Lower leg skin (tissue), 3 donors: ENCODE data around the gene ACTC1.

Experiments used
- POLR2A ChIP-seq, 2 donors: fragments of 450-650 bp; IDR thresholded peaks; one replicate each; pipeline ENCODE4 v1.6.1; 2016 to 2017; ENCODE audit warnings: antibody characterized with exemption in 2 of 2, mild to moderate bottlenecking in 1 of 2, moderate library complexity in 1 of 2
- TF ChIP-seq, protein P1 (sequence below), 3 donors: fragments of 450-650 bp; IDR thresholded peaks; one replicate each; pipeline ENCODE4 v1.5.1; 2016; ENCODE audit warnings: antibody characterized with exemption in 3 of 3, mild to moderate bottlenecking in 3 of 3, moderate library complexity in 2 of 3

DNA sequence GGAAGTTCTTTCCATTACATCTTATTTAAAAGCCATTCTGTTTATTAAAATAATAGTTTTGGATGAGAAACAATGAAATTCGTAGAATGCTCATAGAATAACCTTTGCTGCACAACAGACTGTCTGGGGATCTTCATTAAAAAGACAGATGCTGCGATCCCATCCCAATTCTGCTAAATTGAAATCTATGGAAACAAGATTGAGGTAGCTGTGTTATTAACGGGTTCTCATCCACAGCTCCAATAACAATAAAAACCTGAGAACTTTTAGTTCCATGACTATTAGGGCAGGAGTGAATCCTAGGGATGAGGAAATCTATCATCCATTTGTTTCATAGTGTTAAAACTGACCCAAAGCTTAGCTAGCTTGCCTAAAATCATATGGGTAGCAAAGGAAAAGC lies 38.1 kb downstream of the ACTC1 start:
- no peak for TF ChIP-seq POLR2A (IDR thresholded peaks at IDR 0.05)
- TF ChIP-seq, protein P1, sequence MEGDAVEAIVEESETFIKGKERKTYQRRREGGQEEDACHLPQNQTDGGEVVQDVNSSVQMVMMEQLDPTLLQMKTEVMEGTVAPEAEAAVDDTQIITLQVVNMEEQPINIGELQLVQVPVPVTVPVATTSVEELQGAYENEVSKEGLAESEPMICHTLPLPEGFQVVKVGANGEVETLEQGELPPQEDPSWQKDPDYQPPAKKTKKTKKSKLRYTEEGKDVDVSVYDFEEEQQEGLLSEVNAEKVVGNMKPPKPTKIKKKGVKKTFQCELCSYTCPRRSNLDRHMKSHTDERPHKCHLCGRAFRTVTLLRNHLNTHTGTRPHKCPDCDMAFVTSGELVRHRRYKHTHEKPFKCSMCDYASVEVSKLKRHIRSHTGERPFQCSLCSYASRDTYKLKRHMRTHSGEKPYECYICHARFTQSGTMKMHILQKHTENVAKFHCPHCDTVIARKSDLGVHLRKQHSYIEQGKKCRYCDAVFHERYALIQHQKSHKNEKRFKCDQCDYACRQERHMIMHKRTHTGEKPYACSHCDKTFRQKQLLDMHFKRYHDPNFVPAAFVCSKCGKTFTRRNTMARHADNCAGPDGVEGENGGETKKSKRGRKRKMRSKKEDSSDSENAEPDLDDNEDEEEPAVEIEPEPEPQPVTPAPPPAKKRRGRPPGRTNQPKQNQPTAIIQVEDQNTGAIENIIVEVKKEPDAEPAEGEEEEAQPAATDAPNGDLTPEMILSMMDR (IDR thresholded peaks at IDR 0.05), result no peak
